Right ventricle myocardium inferior (tissue), 1 donor: Measurements from ENCODE around the gene POPDC3. TPM values are rescaled to one million over a fixed set of nuclear protein-coding genes. Genes with fewer than 3 reads are reported as not detected.

ENCODE experiments used
- ATAC-seq: fragments of 200-7000 bp; cut with Tn5 transposase; one replicate; pipeline ENCODE4 v1.9.1; 2020; ENCODE audit warnings: mild to moderate bottlenecking, moderate library complexity
- DNase-seq: peaks from one replicate; pipeline ENCODE4 v3.0.0; 2021; ENCODE audit errors: missing footprints
- intact Hi-C: fragments of 100-400 bp; cut with DNase I; formaldehyde crosslinking; loops from one replicate; pipeline ENCODE4 v1.11.0; 2022
- total RNA-seq: library from RNA; stranded (reverse); fragmentation: NEBNext Ultra II Directional; extraction: Animal tissue kit (Norgen Biotek cat#: 25700); gene quantifications from one replicate; pipeline ENCODE4 v1.2.1, GENCODE V29; 2021
- donor health status: DM: no; HTN: yes; CAD: no; lungs with severe emphysema.

Gene POPDC3
- total RNA-seq, 1 donor from 2014 or later = 47.8 TPM

DNA sequence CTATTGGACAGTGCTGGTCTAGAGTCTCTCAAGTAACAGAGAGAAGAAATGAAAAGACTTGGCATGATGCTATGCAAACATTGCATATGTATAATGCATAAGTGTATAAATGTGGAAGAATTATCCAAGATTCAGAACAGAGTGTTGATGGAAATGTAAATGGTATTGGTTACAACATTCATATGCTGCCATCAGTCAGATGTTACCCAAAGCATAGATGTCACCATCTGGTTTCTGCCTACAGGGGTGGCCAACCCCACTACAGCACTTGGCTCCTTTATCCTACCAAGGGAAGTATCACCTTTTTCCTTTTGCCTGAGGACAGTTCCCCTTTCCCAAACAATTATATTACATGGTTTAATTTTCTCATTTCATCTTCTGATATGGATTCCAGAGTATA lies 11.9 kb downstream of the POPDC3 start:
- intact Hi-C loops = loop anchor here (10.0 kb wide), 1 partner anchor 107 kb away; no protein-coding TSS in a partner anchor
- DNase-seq (no peak), ATAC-seq (no peak)

DNA sequence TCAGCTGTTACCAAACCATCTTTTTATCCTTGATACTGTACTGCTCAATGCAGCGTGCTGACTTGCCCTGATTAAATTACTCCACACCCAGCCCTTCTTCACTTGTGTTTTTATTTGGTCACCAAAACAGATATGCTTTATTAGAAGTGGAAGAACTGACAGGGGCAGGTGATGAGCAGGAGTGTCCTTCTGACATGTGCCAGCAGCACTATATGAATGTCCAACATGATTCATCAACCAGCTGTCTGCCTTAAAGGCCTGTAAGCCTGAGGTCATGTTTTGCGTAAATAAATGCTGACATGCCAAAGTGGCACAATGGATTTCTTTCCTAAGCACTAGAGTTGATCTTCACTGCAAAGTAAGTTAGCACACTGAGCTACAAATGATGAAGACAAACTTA lies 15.4 kb downstream of the POPDC3 start:
- DNase-seq (no peak), ATAC-seq (peak; percentile 93)
- intact Hi-C loops = loop anchor here (2.0 to 10.0 kb wide), 2 partner anchors 28 to 110 kb away; a partner anchor contains a TSS

DNA sequence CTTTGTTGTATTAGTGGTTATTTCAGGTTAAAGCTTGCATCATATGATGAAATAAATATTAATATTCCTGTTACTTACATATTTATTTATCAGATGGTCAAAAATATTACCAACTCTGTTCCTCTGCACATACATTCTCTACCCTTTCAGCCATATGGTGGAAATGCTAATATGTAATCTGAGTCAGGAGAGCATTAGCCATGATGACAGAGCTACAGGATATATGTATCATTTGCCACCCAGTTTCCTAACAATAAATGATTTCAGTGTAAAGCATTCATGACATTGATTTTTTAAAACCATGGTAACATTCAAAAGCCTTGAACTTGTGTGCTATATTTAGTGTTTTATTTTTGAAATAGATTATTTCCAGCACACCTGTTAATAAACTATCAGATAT lies 16.6 kb downstream of the POPDC3 start:
- ATAC-seq (no peak), DNase-seq (no peak)
- intact Hi-C loops = loop anchor here (10.0 kb wide), 1 partner anchor 112 kb away; no protein-coding TSS in a partner anchor

DNA sequence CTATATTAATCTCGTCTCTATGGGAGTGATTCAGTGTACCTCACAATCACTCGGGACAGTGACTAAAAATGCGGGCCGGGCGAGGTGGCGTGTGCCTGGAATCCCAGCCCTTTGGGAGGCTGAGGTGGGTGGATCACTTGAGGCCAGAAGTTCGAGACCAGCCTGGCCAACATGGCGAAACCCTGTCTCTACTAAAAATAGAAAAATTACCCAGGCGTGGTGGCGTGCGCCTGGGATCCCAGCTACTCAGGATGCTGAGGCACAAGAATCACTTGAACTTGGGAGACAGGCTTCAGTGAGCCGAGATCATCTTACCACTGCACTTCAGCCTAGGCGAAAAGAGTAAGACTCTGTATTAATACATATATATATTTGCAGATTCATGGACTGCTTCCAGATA lies 17.4 kb downstream of the POPDC3 start:
- ATAC-seq = no peak
- DNase-seq = no peak
- intact Hi-C loops = loop anchor here (10.0 kb wide), 1 partner anchor 112 kb away; no protein-coding TSS in a partner anchor

DNA sequence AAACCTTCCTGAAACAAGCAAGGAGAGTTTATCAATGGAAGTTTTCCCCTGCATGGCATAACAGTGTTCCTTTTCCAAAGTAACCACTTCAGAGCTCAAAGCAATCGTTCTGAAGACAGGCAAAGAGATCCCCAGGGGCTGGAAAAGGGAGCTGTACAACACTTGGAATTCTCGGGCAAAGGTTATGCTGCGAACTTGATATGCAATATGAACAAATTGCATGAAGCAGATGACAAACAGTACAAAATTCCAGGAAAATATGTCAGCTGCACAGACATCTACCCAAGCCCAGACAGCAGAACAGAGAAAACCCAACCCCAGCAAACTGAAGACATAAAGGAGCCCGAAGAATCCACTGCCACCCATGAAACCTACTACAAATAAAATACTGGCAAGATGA lies 18.4 kb downstream of the POPDC3 start:
- intact Hi-C loops = loop anchor here (10.0 kb wide), 1 partner anchor 113 kb away; no protein-coding TSS in a partner anchor
- no peak for DNase-seq
- ATAC-seq = no peak

DNA sequence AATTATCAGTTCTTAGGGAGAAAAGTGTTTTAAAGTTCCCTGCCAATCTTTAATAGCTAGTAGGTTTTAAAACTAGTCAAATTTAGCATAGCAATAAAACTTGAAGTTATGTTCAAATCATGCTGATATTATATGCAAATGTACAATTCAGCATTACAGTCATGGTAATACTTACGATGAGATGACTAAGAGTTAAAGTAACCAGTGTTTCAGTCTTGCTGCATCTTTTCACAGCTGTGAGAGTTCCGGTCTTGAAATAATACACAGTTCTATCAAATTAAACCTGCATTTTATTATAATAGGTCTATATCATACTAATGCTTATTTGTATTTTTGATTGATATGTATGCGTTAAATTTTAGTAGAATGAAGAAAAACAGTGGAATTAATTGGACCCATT lies 26.1 kb downstream of the POPDC3 start:
- ATAC-seq (no peak), DNase-seq (no peak)
- intact Hi-C loops = no loop called here

DNA sequence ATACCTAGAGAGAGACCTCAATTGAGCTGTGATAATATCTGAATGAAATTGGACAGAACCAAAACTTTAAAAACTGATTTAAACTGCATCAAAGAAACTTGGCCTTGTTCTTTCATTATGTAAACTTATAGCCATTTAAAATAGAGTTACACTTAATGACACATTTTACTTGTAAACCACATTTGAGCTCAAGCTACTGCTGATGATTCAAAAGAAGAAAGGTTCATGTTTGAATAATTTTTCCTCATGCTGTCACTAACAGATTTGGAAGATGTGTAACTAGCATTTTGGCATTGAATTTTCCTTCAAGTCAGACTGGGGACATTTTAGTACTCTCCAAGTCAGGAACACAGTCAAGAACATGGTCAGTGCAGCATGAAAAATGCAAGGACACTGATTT lies 26.9 kb downstream of the POPDC3 start:
- ATAC-seq = no peak
- intact Hi-C loops = no loop called here

DNA sequence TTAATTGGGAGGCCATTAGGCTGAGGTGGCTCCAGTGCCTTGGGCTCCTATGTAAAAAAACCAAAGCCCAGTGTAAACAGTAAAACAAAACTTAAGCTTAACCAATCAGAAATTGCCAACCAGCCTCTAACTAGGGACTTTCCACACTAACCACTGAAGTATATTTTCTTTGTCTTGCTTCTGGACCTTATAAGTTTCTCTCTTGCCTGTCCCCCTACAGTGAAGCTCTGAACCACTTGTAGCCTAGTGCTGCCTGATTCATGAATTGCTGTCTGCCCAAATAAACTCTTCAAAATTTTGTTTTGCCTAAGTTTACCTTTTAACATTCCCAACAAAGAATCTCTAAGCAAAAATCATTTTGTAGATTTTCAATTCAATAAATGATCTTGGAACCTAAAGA lies 28.2 kb downstream of the POPDC3 start:
- intact Hi-C loops = no loop called here
- DNase-seq (no peak), ATAC-seq (no peak)

More for the DNA sequence above, 26.9 kb downstream of the POPDC3 start:
- no peak for DNase-seq

DNA sequence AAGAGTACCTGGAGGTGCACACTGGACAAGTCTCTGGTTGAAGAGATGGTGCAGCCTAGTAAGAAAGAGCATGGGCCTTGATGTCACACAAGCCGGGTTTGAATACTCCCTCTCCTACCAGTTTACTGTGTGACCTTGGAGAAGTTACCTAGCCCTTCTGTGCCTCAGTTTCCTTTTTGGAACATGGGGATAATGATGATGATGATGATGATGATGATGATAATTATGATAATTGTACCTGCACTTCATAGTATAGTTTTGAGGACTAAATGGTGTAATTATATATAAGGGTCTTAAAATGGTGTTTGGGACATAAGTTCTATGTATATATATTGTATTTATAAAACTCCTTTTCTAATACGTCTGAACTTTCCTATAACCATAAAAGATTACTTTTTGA lies 41.7 kb downstream of the POPDC3 start:
- intact Hi-C loops = loop anchor here (5.0 kb wide), 2 partner anchors 124 to 224 kb away; no protein-coding TSS in a partner anchor
- DNase-seq (no peak), ATAC-seq (no peak)

DNA sequence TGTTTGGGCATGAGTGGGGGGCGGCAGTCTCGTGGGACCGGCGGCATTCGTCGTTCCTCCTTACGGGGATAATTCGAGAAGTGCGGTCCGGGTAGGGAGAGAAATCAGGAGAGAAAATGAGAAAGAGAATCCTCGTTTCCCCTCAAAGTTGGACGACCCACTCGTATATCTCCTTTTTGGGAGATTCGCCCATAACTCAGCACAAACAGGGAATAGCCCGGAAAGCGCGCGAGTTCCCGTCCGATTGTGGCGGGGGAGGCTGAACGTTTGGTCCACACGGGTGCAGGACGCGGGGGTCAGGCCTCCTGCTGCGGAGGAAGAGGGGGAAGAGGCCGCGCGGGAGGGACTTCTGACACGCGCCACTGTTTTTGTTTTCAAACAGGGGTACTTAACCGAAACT lies 42.4 kb downstream of the POPDC3 start:
- DNase-seq (peak; percentile 67), ATAC-seq (no peak)
- intact Hi-C loops = loop anchor here (2.0 to 5.0 kb wide), 3 partner anchors 27 to 225 kb away; no protein-coding TSS in a partner anchor

DNA sequence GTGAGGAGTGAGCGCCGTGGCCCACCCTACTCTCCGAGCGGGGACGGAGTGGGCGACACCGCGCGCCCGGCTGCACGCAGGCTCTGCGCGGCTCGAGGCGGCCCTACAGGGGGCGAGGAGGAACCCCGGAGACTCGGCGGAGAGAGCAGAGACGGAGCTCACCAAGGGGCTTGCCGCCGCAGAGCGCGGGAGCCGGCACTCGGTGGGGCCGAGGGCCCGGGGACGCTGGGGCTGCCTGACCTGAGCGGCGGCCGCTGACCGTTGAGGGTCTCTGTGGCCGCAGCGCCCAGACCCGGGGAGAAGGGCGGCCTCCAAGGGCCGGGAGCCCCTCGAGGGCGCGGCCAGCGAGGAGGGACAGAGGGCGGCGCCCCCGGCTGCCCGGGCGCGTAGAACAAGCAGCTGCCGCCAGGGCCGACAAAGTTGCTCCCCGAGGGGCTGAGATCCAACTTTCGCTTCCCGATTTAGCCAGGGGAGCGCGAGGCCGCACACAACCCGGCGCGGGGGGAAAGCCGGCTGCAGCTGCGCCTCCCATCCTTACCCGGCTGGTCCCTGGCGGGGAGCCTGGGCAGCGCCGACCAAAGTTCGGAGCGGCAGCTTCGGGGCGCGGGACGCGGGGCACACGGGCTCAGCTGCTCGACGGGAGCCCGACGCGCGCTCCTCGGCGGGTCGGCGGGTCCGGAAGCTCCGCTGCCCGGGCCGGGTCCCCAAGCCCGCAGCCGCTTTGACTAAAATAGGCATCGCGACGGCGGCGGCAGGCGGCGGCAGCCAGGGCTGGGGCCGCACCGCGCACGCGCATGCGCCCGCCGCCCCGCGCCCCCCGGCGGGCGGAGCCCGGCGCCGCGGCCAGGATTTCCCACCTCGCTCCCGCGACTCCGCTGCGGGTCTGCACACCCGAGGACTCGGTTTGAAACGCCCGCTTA lies 43.1 kb downstream of the POPDC3 start:
- DNase-seq (peak; percentile 78), ATAC-seq (peak; percentile 85)
- intact Hi-C loops = loop anchor here (2.0 to 5.0 kb wide), 3 partner anchors 28 to 226 kb away; no protein-coding TSS in a partner anchor

DNA sequence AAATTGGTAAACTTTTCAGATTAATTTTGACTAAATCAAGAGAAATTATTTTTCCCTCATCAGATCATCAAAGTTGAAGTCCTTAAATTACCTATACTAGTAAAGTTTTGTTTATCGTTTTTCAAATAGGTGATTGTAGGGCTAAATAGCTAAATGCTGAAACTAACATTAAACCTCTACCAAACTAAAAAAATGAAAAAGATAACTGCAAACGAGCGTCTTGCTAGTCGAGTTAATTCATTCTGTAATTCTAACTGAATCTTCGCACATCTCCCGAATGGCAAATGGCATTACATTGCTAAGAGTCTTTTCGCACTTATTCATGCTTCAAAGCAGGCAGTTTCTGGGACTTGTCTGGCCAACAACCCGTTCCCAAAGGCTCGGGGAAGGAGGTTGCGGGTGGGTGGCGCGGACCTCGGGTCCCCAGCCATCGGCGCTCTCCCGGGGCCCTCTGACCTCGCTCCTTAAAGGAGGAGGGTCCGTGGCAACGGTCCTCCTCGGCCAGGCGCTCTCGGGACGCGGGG lies 43.8 kb downstream of the POPDC3 start:
- intact Hi-C loops = loop anchor here (2.0 to 5.0 kb wide), 3 partner anchors 29 to 226 kb away; no protein-coding TSS in a partner anchor
- DNase-seq = no peak
- ATAC-seq = peak; percentile 21

DNA sequence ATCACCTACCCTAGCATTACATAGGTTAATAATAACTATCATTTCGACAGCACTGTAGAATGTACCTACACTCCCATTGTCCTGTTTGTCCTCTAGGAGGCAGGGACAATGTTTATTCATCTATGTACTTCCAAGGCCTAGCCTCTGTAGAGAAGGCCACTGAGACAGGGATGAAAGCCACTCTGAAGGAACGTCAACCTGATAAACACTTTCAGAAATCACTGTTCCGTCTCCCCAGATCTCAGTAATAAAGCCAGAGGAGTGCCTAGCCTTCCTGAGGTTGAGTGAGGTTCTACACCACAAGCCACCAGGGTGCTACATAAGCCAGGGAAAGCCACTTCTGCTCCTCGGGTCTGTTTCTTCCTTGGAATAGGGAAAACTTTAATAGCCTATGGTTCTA lies 44.8 kb downstream of the POPDC3 start:
- peak; percentile 41 for ATAC-seq
- DNase-seq = no peak
- intact Hi-C loops = loop anchor here (5.0 kb wide), 2 partner anchors 127 to 227 kb away; no protein-coding TSS in a partner anchor

DNA sequence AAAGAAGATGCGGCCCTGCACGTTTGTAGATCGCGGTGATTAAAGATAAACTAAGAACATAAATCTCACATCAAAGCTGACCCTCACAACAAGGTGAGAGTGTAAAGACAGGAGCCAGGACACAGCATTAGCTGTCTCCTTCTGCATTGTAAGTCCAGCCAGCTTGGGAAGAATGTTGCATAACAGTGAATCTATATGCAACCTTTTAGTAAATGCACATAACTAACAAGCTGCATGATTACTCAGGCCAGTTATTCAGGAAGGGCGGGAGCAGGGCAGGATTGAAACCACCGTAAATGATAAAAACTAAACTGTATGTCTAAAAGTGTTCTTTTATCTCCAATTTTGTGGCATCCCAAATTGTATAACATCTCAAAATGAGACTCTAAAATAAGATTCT lies 57.1 kb downstream of the POPDC3 start:
- DNase-seq (no peak), ATAC-seq (no peak)
- intact Hi-C loops = no loop called here

DNA sequence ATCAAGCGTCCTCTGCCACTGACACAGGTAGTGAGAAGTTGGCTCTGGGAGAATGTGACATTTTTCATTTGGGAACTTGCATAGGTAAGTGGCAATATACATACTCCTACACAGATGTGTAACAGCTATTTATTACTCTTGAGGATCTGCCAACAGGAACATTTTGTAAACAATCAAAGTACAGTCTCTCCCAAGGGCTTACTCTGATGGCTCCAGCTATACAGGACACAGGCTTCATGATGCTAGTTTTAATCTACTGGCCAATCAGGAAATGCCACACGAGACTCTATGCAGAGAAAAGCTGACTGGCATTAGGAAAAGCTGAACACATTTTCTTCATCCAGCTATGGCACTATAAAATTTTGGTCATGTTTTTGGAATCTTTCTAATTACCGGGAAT lies 57.8 kb downstream of the POPDC3 start:
- intact Hi-C loops = no loop called here
- no peak for ATAC-seq

DNA sequence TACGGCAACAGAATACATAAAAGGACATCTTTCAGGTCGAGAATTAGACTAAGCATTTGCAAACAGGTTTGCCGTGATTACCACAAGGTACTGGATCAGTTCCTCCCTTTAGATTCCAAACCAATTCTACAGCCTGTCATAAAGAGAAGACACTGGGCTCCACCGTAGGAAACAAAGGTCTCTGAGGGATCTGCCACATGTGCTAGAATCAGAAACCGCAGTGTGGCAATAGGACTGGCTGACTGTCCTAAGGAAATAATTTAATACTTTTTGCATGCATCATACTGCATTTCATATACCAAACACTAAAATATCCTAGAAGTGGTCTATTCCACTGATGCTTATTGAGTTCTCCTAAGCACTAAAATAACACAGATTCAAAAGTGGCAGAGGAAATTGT lies 59.2 kb downstream of the POPDC3 start:
- DNase-seq (no peak), ATAC-seq (no peak)
- intact Hi-C loops = no loop called here

More for the DNA sequence above, 57.8 kb downstream of the POPDC3 start:
- no peak for DNase-seq

DNA sequence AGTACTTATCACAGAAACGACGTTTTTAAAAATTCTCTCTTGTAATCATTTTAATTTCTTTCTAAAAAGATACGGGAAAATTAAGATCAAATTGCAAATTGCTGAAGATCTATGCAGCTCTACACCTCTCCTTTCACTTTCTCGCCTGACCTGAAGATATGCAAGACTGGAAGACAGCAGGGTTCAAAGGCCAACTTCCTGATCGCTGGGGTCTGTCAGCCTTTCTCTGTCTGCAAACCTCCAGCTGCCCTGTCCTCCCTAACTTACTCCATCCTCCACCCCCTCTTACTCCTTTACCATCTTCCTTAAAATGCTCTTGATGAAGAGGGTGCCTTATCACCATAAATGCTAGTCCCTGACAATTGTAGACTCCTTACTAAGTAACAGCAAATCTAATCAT lies 63.7 kb downstream of the POPDC3 start:
- intact Hi-C loops = no loop called here
- DNase-seq = no peak
- ATAC-seq = no peak

DNA sequence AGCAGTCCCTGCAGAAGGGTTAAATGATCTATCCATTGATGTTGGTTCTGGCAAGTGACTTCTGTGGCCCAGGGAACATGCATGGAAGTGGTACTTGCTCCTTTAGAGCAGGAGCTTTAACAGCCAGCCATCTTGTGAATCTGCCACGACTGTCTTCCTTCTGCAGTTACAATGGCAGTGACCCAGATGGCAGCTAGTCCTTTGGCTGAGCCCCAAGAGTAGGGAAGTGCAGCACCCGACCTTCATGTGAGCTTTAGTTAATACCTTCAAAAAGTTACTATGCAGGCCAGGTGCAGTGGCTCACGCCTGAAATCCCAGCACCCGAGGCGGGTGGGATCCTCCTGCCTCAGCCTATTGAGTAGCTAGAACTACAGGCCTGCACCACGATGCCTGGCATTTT lies 66.4 kb downstream of the POPDC3 start:
- intact Hi-C loops = no loop called here
- no peak for DNase-seq
- ATAC-seq = peak; percentile 57

DNA sequence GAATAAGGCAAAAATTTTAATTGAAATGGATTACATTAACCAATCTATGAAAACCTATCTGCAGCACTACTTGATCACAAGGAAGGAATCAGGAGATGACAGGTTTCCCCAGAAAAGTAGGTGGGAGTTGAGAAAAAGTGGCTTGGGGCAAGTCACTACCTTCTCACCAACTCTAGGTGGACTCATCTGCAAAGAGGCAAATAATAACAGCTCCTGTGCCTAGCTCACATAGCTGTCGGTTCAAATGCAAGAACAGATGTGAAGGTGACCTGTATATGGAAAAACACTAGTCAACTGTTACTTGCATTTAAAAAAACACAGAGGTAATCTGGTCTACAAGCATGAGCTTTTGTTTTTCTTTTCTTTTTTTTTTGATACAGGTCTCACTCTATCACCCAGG lies 67.2 kb downstream of the POPDC3 start:
- intact Hi-C loops = no loop called here
- no peak for DNase-seq
- ATAC-seq = no peak

DNA sequence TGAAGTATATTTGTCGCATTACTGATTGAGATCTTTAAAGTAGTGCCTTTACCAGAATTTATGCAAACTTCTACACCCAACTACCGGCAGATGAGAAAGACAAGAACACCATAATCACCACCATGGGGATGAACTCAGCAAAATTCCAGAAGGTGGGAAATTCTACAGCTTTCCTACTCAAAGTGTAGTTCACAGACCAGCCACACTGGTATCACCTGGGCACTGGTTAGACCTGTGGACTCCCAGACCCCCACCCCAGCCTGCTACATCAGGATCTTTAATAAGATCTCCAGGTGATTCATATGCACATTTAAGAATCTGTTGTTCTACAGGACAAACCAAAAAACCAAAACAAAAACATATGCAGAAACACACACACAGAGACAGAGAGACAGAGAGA lies 67.9 kb downstream of the POPDC3 start:
- intact Hi-C loops = no loop called here
- DNase-seq = no peak

More for the DNA sequence above, 67.9 kb downstream of the POPDC3 start:
- no peak for ATAC-seq
